GM23338 (cell line): Measurements from ENCODE around the gene ZDHHC17. TPM values are rescaled to one million over a fixed set of nuclear protein-coding genes. Genes with fewer than 3 reads are reported as not detected.

Experiments
- ATAC-seq: fragments of 200-7000 bp; cut with Tn5 transposase; 3 replicates; pipeline ENCODE4 v1.9.1; 2020
- DNase-seq: peaks from one replicate; pipeline ENCODE4 v3.0.0-alpha.2; 2015; ENCODE audit warnings: low spot score
- H2AFZ ChIP-seq: fragments of 200-600 bp; sonication (generic); 2 replicates; pipeline ENCODE4 v1.8.0; 2016; ENCODE audit warnings: antibody characterized with exemption, mild to moderate bottlenecking, moderate library complexity
- H3F3A ChIP-seq: fragments of 200-600 bp; sonication (generic); replicated peaks from 2 replicates; pipeline ENCODE4 v1.8.0; 2017; ENCODE audit warnings: antibody characterized with exemption, mixed run types, low read depth
- H3K27ac ChIP-seq: fragments of 200-600 bp; sonication (generic); 2 replicates; pipeline ENCODE4 v1.6.1; 2016; ENCODE audit warnings: low read depth
- H3K27me3 ChIP-seq: fragments of 200-600 bp; sonication (generic); 2 replicates; pipeline ENCODE4 v1.8.0; 2016; ENCODE audit warnings: mild to moderate bottlenecking, mixed run types, moderate library complexity; ENCODE audit not compliant: insufficient read depth
- H3K36me3 ChIP-seq: fragments of 200-600 bp; sonication (generic); 2 replicates; pipeline ENCODE4 v1.8.0; 2016; ENCODE audit warnings: mild to moderate bottlenecking; ENCODE audit not compliant: insufficient read depth
- H3K4me1 ChIP-seq: fragments of 200-600 bp; sonication (generic); 2 replicates; pipeline ENCODE4 v1.8.0; 2016; ENCODE audit warnings: mild to moderate bottlenecking, moderate library complexity; ENCODE audit not compliant: insufficient read depth
- H3K4me2 ChIP-seq: fragments of 200-600 bp; sonication (generic); 2 replicates; pipeline ENCODE4 v1.7.1; 2017; ENCODE audit warnings: mixed run types
- H3K4me3 ChIP-seq: fragments of 200-600 bp; sonication (generic); 2 replicates; pipeline ENCODE4 v1.6.1; 2016; ENCODE audit warnings: mixed run types
- H3K79me2 ChIP-seq: fragments of 200-600 bp; sonication (generic); replicated peaks from 2 replicates; pipeline ENCODE4 v1.8.0; 2017; ENCODE audit warnings: mild to moderate bottlenecking; ENCODE audit not compliant: insufficient read depth
- H3K9me2 ChIP-seq: fragments of 200-600 bp; sonication (generic); 2 replicates; pipeline ENCODE4 v1.8.0; 2017; ENCODE audit not compliant: insufficient read depth
- H4K20me1 ChIP-seq: fragments of 200-600 bp; sonication (generic); replicated peaks from 2 replicates; pipeline ENCODE4 v1.8.0; 2017; ENCODE audit warnings: mild to moderate bottlenecking; ENCODE audit not compliant: insufficient read depth
- H3K27ac Mint-ChIP-seq: 2 replicates; pipeline ENCODE4 v1.8.0; 2020; ENCODE audit warnings: inconsistent platforms, mild to moderate bottlenecking, moderate library complexity, mixed read lengths
- H3K27me3 Mint-ChIP-seq: 3 replicates; pipeline ENCODE4 v1.8.0; 2022; ENCODE audit warnings: low read depth, mild to moderate bottlenecking, moderate library complexity, mixed read lengths, inconsistent platforms; ENCODE audit not compliant: insufficient read depth, poor library complexity
- H3K36me3 Mint-ChIP-seq: 3 replicates; pipeline ENCODE4 v1.8.0; 2021; ENCODE audit warnings: low read depth, mild to moderate bottlenecking, inconsistent platforms, moderate library complexity, mixed read lengths
- H3K4me1 Mint-ChIP-seq: 3 replicates; pipeline ENCODE4 v1.8.0; 2020; ENCODE audit warnings: mild to moderate bottlenecking, inconsistent platforms, mixed read lengths
- H3K4me3 Mint-ChIP-seq: 3 replicates; pipeline ENCODE4 v1.8.0; 2021; ENCODE audit warnings: moderate library complexity, mild to moderate bottlenecking, inconsistent platforms, mixed read lengths
- H3K9me3 Mint-ChIP-seq: 3 replicates; pipeline ENCODE4 v1.8.0; 2020; ENCODE audit warnings: moderate library complexity, mild to moderate bottlenecking, inconsistent platforms, mixed read lengths
- CREB1 ChIP-seq: fragments of 250-450 bp; sonication (Bioruptor Pico); IDR thresholded peaks from 2 replicates; pipeline ENCODE4 v1.5.0; 2020; ENCODE audit warnings: low read depth, mild to moderate bottlenecking, moderate library complexity
- ETS1 ChIP-seq: IDR thresholded peaks from 2 replicates; pipeline ENCODE4 v1.6.1; 2016; ENCODE audit warnings: antibody characterized with exemption
- EZH2 ChIP-seq: fragments of 200-600 bp; sonication (generic); IDR thresholded peaks from one replicate; pipeline ENCODE4 v1.8.0; 2017; ENCODE audit warnings: antibody characterized with exemption, mild to moderate bottlenecking, low read depth; ENCODE audit not compliant: unreplicated experiment
- EZH2phosphoT487 ChIP-seq: fragments of 200-600 bp; sonication (generic); IDR thresholded peaks from one replicate; pipeline ENCODE4 v1.8.1; 2018; ENCODE audit warnings: antibody characterized with exemption; ENCODE audit not compliant: unreplicated experiment
- JUNB ChIP-seq: IDR thresholded peaks from one replicate; pipeline ENCODE4 v1.6.1; 2016; ENCODE audit warnings: antibody characterized with exemption; ENCODE audit not compliant: unreplicated experiment
- NANOG ChIP-seq: IDR thresholded peaks from 2 replicates; pipeline ENCODE4 v1.6.1; 2016; ENCODE audit warnings: antibody characterized with exemption, borderline replicate concordance
- POLR2AphosphoS5 ChIP-seq: IDR thresholded peaks from 2 replicates; pipeline ENCODE4 v1.6.1; 2016; ENCODE audit warnings: antibody characterized with exemption, low read depth
- STAT1 ChIP-seq: IDR thresholded peaks from one replicate; pipeline ENCODE4 v1.6.1; 2016; ENCODE audit warnings: antibody characterized with exemption; ENCODE audit not compliant: unreplicated experiment
- ZNF462 ChIP-seq: fragments of 250-450 bp; sonication (Bioruptor Pico); IDR thresholded peaks from 2 replicates; pipeline ENCODE4 v1.5.0; 2020; ENCODE audit warnings: mild to moderate bottlenecking, moderate library complexity
- polyA plus RNA-seq: library from polyadenylated mRNA; unstranded; fragments of >200 nt; fragmentation: Nextera tagmentation; extraction: Ambion mirVana; gene quantifications from 2 replicates; pipeline ENCODE4 v1.2.1, GENCODE V29; 2016
- total RNA-seq: library from RNA; depleted of rRNA; stranded (reverse); fragments of >200 nt; shearing (Covaris generic); gene quantifications from 2 replicates; pipeline ENCODE4 v1.2.3, GENCODE V29; 2014
- TF ChIP-seq, protein P1 (sequence below), 2 experiments: fragments of 200-600 bp in 1 of 2; sonication (generic) in 1 of 2; conservative IDR thresholded peaks; 2 replicates each; pipeline versions ENCODE4 v1.5.1 to v1.6.1; 2016 to 2017; ENCODE audit warnings: antibody characterized with exemption in 2 of 2, low read depth in 2 of 2, mild to moderate bottlenecking in 2 of 2, moderate library complexity in 1 of 2

The ZDHHC17 gene
- total and polyA plus RNA-seq, 2 experiments from 2014 or later = 15.7 to 43.5 TPM

GRCh38 chr12:76739896-76740295 lies 24.0 kb upstream of the ZDHHC17 start (continued):
- TF ChIP-seq ZNF462 (CRISPR knock-in tag) = no peak
- no peak for TF ChIP-seq JUNB
- TF ChIP-seq EZH2 = no peak

DNA sequence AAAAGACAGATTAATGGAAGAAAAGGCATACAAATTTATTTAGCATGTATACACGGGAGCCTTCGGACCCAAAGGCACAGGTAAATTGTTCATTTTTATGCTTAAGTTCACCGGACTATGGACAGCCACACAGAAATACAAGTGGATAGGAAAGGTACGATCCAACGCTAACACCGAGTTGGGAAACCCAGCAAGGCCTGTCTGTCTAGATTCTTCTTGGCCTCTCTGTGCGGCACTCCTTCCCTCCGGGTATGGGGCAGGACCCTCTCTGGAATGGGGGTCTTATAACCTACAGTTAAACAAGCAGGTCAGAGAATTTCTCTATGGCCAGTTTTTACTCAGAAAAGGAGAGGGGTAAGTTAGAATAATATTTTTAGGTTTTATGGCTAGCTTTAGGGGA lies 23.4 kb upstream of the ZDHHC17 start:
- Histone ChIP-seq H3K79me2 (no peaks in the 10 kb centered on the region), H3K9me2 (0 out of 2 replicates have a peak, but pooled peaks cover under 1% of the 10 kb centered on the region), H3K27ac (no peak overlapping the region), H3K27me3 (no peaks in the 10 kb centered on the region), H3K4me1 (no peaks in the 10 kb centered on the region), H2AFZ (0 out of 2 replicates have a peak overlapping the region, but pooled peaks have one; percentile 7), H4K20me1 (no peaks in the 10 kb centered on the region), H3K4me2 (no peak overlapping the region), H3K36me3 (peaks cover 17% of the 10 kb centered on the region), H3K4me3 (no peak overlapping the region), H3F3A (no peaks in the 10 kb centered on the region)
- H3K27me3 Mint-ChIP-seq = peaks cover 3% of the 10 kb centered on the region
- H3K4me1 Mint-ChIP-seq = peaks cover 7% of the 10 kb centered on the region; the same call in 1 of the 3 replicates
- H3K4me3 Mint-ChIP-seq = no peak overlapping the region
- peaks cover 39% of the 10 kb centered on the region for H3K36me3 Mint-ChIP-seq
- peaks cover 39% of the 10 kb centered on the region for H3K9me3 Mint-ChIP-seq
- H3K27ac Mint-ChIP-seq = no peak overlapping the region
- ATAC-seq (no peak), DNase-seq (no peak)
- TF ChIP-seq POLR2AphosphoS5 = no peak
- no peak for TF ChIP-seq CREB1
- TF ChIP-seq NANOG = no peak
- TF ChIP-seq, protein P1, sequence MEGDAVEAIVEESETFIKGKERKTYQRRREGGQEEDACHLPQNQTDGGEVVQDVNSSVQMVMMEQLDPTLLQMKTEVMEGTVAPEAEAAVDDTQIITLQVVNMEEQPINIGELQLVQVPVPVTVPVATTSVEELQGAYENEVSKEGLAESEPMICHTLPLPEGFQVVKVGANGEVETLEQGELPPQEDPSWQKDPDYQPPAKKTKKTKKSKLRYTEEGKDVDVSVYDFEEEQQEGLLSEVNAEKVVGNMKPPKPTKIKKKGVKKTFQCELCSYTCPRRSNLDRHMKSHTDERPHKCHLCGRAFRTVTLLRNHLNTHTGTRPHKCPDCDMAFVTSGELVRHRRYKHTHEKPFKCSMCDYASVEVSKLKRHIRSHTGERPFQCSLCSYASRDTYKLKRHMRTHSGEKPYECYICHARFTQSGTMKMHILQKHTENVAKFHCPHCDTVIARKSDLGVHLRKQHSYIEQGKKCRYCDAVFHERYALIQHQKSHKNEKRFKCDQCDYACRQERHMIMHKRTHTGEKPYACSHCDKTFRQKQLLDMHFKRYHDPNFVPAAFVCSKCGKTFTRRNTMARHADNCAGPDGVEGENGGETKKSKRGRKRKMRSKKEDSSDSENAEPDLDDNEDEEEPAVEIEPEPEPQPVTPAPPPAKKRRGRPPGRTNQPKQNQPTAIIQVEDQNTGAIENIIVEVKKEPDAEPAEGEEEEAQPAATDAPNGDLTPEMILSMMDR (conservative IDR thresholded peaks at IDR 0.05; ENCODE audit: low read depth in 2 of 2) = no peak
- TF ChIP-seq ETS1 = no peak
- TF ChIP-seq EZH2phosphoT487 = no peak
- TF ChIP-seq STAT1 = no peak
- TF ChIP-seq EZH2 = no peak
